PC-3 (cell line): ENCODE results near the gene FGF4.

Experiments used
- EZH2 ChIP-seq: fragments of 300-600 bp; sonication (generic); IDR thresholded peaks from one replicate; pipeline ENCODE4 v1.6.1; 2017; ENCODE audit warnings: antibody characterized with exemption, mild to moderate bottlenecking, low read length; ENCODE audit not compliant: unreplicated experiment
- EZH2phosphoT487 ChIP-seq: fragments of 300-600 bp; sonication (generic); IDR thresholded peaks from 2 replicates; pipeline ENCODE4 v1.6.1; 2018; ENCODE audit warnings: mild to moderate bottlenecking, antibody characterized with exemption, low read length, borderline replicate concordance
- TF ChIP-seq, protein P1 (sequence below): fragments of 300-600 bp; sonication (generic); conservative IDR thresholded peaks from 2 replicates; pipeline ENCODE4 v1.5.1; 2017; ENCODE audit warnings: antibody characterized with exemption, low read depth, mild to moderate bottlenecking, low read length

DNA sequence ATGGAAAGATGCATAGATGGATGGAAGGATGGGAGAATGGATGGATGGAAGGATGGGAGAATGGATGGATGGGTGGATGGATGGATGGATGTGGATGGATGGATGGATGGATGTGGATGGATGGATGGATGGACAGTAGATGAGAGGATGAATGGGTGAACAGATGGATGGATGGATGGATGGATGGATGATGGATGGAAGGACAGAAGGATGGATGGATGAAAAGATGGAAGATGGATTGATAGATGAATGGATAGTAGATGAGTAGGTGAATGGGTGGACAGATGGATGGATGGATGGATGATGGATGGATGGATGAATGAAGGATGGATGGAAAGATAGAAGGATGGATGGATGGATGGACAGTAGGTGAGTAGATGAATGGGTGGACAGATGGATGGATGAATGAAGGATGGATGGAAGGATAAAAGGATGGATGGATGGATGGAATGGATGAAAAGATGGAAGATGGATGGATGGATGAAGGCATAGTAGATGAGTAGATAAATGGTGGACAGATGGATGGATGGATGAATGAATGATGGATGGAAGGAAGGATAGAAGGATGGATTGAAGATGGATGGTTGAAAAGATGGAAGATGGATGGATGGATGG lies 28.6 kb upstream of the FGF4 start:
- TF ChIP-seq, protein P1, sequence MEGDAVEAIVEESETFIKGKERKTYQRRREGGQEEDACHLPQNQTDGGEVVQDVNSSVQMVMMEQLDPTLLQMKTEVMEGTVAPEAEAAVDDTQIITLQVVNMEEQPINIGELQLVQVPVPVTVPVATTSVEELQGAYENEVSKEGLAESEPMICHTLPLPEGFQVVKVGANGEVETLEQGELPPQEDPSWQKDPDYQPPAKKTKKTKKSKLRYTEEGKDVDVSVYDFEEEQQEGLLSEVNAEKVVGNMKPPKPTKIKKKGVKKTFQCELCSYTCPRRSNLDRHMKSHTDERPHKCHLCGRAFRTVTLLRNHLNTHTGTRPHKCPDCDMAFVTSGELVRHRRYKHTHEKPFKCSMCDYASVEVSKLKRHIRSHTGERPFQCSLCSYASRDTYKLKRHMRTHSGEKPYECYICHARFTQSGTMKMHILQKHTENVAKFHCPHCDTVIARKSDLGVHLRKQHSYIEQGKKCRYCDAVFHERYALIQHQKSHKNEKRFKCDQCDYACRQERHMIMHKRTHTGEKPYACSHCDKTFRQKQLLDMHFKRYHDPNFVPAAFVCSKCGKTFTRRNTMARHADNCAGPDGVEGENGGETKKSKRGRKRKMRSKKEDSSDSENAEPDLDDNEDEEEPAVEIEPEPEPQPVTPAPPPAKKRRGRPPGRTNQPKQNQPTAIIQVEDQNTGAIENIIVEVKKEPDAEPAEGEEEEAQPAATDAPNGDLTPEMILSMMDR = no peak
- no peak for TF ChIP-seq EZH2
- no peak for TF ChIP-seq EZH2phosphoT487
